Measurements from ENCODE around the gene TBC1D13.

GRCh38 chr9:128821584-128822406, 34.7 kb downstream of the TBC1D13 start:
- TF ChIP-seq EP300 (conservative IDR thresholded peaks at IDR 0.05; ENCODE audit: poor library complexity, severe bottlenecking) = no peak
- no peak for TF ChIP-seq CTCF (IDR thresholded peaks at IDR 0.05; ENCODE audit: poor library complexity, severe bottlenecking)
- TF ChIP-seq POLR2AphosphoS5 (IDR thresholded peaks at IDR 0.05) = no peak
- no peak for TF ChIP-seq EZH2 (IDR thresholded peaks at IDR 0.05; ENCODE audit: borderline replicate concordance, insufficient read depth, low read length, poor library complexity, severe bottlenecking)
- TF ChIP-seq RAD21 (conservative IDR thresholded peaks at IDR 0.05) = no peak
- TF ChIP-seq REST (IDR thresholded peaks at IDR 0.05; ENCODE audit: borderline replicate concordance) = no peak
- no peak for TF ChIP-seq SMC3 (conservative IDR thresholded peaks at IDR 0.05; ENCODE audit: poor library complexity)
- TF ChIP-seq MXI1 (conservative IDR thresholded peaks at IDR 0.05; ENCODE audit: poor library complexity, severe bottlenecking) = no peak

Measured in neural cell (in vitro differentiated cells).